NCI-H82 (cell line): ENCODE measurements around the gene MIPEP.
"Not testable (repeated sequence)": the region's sequence is repeated elsewhere in the genome, so short reads cannot be mapped to it uniquely, and the experiment has no call there.

Experiments used
- DNase-seq: peaks from one replicate; lab custom pipeline; 2025; lab: John Stamatoyannopoulos, UW

The MIPEP gene

GRCh38 chr13:23889615-23890607 is 711 bp upstream of the MIPEP start:
- peak; percentile 91 for DNase-seq

- not testable (repeated sequence) for DNase-seq
Observed at GRCh38 chr13:23884361-23884760, 4.8 kb downstream of the MIPEP start.

GRCh38 chr13:23883255-23883654 is 5.9 kb downstream of the MIPEP start:
- no peak for DNase-seq

GRCh38 chr13:23881402-23881800 is 7.8 kb downstream of the MIPEP start:
- not testable (repeated sequence) for DNase-seq

- DNase-seq = not testable (repeated sequence)
Observed at GRCh38 chr13:23880493-23881401, 8.5 kb downstream of the MIPEP start.

GRCh38 chr13:23877286-23877685 is 11.9 kb downstream of the MIPEP start:
- no peak for DNase-seq

- peak; percentile 65 for DNase-seq
Observed at GRCh38 chr13:23876265-23876664, 12.9 kb downstream of the MIPEP start.

GRCh38 chr13:23871616-23872220 is 17.5 kb downstream of the MIPEP start:
- peak; percentile 58 for DNase-seq

- DNase-seq = peak; percentile 31
Observed at GRCh38 chr13:23870356-23871140, 18.7 kb downstream of the MIPEP start.

- no peak for DNase-seq
Observed at GRCh38 chr13:23868521-23868920, 20.7 kb downstream of the MIPEP start.

- peak; percentile 63 for DNase-seq
Observed at GRCh38 chr13:23867027-23867491, 22.1 kb downstream of the MIPEP start.

GRCh38 chr13:23866420-23867026 is 22.7 kb downstream of the MIPEP start:
- peak; percentile 17 for DNase-seq

- peak; percentile 21 for DNase-seq
Observed at GRCh38 chr13:23865906-23866305, 23.3 kb downstream of the MIPEP start.

- DNase-seq = no peak
Observed at GRCh38 chr13:23865026-23865425, 24.2 kb downstream of the MIPEP start.

- peak; percentile 94 for DNase-seq
Observed at GRCh38 chr13:23861310-23861709, 27.9 kb downstream of the MIPEP start.

GRCh38 chr13:23859904-23860303 is 29.3 kb downstream of the MIPEP start:
- DNase-seq = no peak

GRCh38 chr13:23859455-23859854 is 29.7 kb downstream of the MIPEP start:
- DNase-seq = no peak

- no peak for DNase-seq
Observed at GRCh38 chr13:23858546-23858945, 30.7 kb downstream of the MIPEP start.

- DNase-seq = peak; percentile 95
Observed at GRCh38 chr13:23856008-23856750, 33.0 kb downstream of the MIPEP start.

GRCh38 chr13:23855360-23855759 is 33.8 kb downstream of the MIPEP start:
- DNase-seq = peak; percentile 53
